HG03439 (cell line): Measurements from ENCODE around the gene KRTAP24-1.

ENCODE experiments used
- ATAC-seq: cut with Tn5 transposase; IDR thresholded peaks from one replicate; pipeline ENCODE4 v1.9.1; 2021; ENCODE audit warnings: mild to moderate bottlenecking, moderate library complexity; ENCODE audit not compliant: unreplicated experiment

The KRTAP24-1 gene

DNA sequence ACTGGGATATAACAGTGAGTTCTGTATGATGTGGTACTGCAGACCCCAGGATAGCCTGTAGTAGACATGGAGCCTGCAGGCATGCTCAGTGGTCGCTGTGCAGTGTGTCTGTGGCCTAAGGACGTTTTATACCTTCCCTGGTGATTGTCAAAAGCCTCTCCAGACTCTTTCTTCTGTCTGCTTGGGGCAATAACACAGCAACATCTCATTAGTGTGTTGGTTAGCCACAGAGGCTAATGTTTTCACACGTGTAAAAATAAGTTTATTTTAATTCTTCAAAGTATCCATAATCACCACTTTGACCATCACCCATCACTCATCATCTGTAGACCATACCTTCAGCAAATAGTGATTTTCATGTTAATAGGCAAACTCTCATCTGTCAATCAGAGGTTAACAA is at the start of gene KRTAP24-1:
Gene KRTAP24-1, minus strand, starts transcription at position 101 of the 400 bp plus-strand sequence. Its CDS starts 18 bp downstream, at position 83.
- ATAC-seq, result no peak

- ATAC-seq, result no peak
Measured at GRCh38 chr21:30329203-30329875, 46.6 kb upstream of the KRTAP24-1 start.

GRCh38 chr21:30326390-30326789 is 43.6 kb upstream of the KRTAP24-1 start:
- no peak for ATAC-seq

- ATAC-seq, result no peak
Measured at GRCh38 chr21:30320215-30320614, 37.5 kb upstream of the KRTAP24-1 start, which contains the start of gene KRTAP26-1. TSS of gene KRTAP26-1 (minus strand) at chr21:30320315. CDS start at chr21:30320035, 280 bp downstream.

- ATAC-seq, result no peak
Measured at GRCh38 chr21:30315701-30316100, 33.0 kb upstream of the KRTAP24-1 start.

DNA sequence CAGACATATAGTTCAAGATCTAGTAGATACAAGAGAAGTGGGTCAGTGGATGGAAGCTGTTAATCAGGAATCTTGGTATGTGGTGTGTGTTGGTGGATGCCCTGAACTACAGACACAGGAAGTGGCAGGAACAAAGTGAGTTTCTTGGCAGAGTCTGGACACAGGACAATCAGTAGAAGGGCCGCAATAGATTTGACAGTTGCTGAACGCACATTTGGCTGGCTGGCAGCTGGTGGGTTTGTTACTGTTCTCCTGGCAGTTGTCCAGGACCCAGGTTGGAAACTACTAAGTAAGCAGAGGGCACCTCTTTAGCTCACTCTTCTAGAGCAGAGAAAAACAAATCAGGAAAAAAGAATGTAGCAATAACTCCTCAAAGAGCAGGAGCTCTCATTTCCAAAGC is 24.1 kb upstream of the KRTAP24-1 start:
- ATAC-seq, result no peak

GRCh38 chr21:30305136-30305535 is 22.4 kb upstream of the KRTAP24-1 start:
- no peak for ATAC-seq

GRCh38 chr21:30289215-30289614 is 6.5 kb upstream of the KRTAP24-1 start, which contains the start of gene KRTAP25-1:
TSS of gene KRTAP25-1 (minus strand) at chr21:30289514. CDS start at chr21:30289490, 24 bp downstream.
- no peak for ATAC-seq

- ATAC-seq, result no peak
Measured at GRCh38 chr21:30271611-30272010, 11.1 kb downstream of the KRTAP24-1 start.

DNA sequence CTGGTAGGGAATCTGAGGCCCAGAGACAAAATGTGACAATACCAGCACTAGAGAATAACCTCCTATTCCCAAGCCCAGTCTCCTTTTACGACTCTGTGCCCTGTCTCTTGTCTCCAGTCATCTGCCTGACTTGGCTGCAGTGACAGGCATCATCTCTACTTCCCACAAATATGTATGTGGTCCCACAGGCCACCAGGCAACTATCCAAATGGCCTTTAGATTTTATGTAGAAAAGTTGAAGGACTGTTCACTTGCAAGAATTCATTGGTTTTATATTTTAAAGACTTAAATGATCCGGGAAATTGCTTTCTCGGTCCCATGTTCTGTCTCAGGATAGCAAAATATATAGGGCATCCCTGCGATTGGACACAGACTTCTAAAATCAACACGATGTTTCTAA is 11.6 kb downstream of the KRTAP24-1 start:
- ATAC-seq, result no peak

- no peak for ATAC-seq
Measured at GRCh38 chr21:30269803-30270530, 12.8 kb downstream of the KRTAP24-1 start.

DNA sequence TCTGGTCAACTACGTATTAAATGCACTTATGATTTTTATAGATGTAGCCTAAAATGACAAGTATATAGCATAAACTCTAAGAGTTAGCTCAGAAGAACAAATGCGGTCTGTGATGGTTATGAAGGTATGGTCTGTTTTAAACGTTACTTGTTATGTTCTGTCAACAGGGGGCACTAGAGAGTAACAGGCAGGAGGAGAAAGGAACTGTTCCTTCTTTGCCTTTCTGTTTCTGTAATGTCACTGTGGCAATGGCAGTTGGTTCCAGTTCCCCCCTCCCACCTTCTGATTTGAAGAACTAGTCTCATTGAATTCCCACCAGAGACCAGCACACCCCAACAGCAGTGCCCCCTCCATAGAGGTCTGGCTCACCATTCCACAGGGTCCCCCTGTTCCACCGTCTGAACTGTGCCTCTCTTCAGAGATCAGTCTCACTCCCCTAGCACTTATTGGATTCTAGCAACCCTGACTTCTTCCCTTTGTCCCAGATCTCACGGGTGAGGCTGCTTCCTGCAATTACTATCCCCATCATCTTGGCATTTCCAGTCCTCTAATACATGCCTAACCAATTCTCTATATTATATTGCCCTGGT is 14.0 kb downstream of the KRTAP24-1 start:
- ATAC-seq, result no peak

- ATAC-seq, result no peak
Measured at GRCh38 chr21:30257773-30258172, 25.0 kb downstream of the KRTAP24-1 start.

GRCh38 chr21:30256100-30256499 is 26.6 kb downstream of the KRTAP24-1 start:
- no peak for ATAC-seq

DNA sequence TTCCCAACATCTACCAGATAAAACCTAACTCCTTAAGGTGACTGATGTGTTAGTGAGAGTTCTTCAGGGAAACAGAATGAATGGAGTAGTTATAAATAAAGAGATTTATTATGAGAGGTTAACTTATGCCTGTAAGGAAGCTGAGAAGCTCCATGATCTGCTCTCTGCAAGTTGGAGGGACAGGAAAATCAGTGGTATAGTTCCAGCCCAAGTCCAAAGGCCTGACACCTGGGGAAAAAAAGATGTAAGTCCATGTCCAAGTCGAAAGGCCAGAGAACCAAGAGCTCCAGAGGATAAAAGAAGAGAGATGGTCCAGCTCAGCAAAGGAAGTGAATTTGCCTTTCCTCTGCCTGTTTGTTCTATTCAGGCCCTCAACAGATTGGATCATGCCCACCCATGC is 27.1 kb downstream of the KRTAP24-1 start:
- ATAC-seq, result no peak

- no peak for ATAC-seq
Measured at GRCh38 chr21:30251781-30252180, 31.0 kb downstream of the KRTAP24-1 start.

GRCh38 chr21:30249936-30250335 is 32.8 kb downstream of the KRTAP24-1 start:
- ATAC-seq, result no peak

- no peak for ATAC-seq
Measured at GRCh38 chr21:30248844-30249243, 33.9 kb downstream of the KRTAP24-1 start.

DNA sequence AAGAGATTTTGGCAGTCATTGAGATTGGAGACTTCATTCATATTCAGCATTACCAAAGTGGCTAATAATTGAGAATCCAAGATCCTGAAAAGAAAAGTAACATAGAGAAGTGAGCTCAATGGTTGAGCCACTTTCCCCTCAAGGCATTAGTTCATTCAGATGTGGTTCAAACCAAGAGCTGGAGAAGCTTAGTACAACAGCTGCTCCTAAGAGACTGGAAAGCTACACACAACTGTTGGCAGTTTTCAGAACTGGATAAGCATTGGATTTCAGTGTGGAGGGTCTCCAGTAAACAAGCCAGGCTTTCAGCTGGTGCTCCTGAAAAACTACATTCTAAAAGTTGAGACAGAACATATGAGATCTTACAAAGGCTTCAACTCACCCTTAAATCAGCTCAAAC is 37.7 kb downstream of the KRTAP24-1 start:
- no peak for ATAC-seq

GRCh38 chr21:30243691-30244090 is 39.1 kb downstream of the KRTAP24-1 start:
- ATAC-seq, result no peak

- no peak for ATAC-seq
Measured at GRCh38 chr21:30240661-30241060, 42.1 kb downstream of the KRTAP24-1 start.

GRCh38 chr21:30238168-30238567 is 44.6 kb downstream of the KRTAP24-1 start:
- ATAC-seq, result no peak
